ENCODE data around the gene NFYA. TPM values are rescaled to one million over a fixed set of nuclear protein-coding genes. Genes with fewer than 3 reads are reported as not detected.

Gene NFYA
- total RNA-seq, 6 experiments from 2014 or later = 14.9 to 20.0 (median 16.7) TPM

GRCh38 chr6:41136911-41137310 is 64.1 kb downstream of the NFYA start:
- Mint-ChIP-seq H3K9me3 (no peaks in the 10 kb centered on the region), H3K4me1 (ENCODE audit: low read depth) (no peaks in the 10 kb centered on the region), H3K27ac (no peak overlapping the region), H3K36me3 (ENCODE audit: low read depth) (no peaks in the 10 kb centered on the region), H3K27me3 (ENCODE audit: insufficient read depth) (no peaks in the 10 kb centered on the region), H3K4me3 (no peak overlapping the region)
- TF ChIP-seq CTCF (IDR thresholded peaks at IDR 0.05) = no peak
- DNase-seq = no peak

- no peaks in the 10 kb centered on the region for H3K9me3 Mint-ChIP-seq
- H3K27me3 Mint-ChIP-seq (ENCODE audit: insufficient read depth) = no peaks in the 10 kb centered on the region; the same call in none of the 2 replicates
- no peak overlapping the region for H3K4me3 Mint-ChIP-seq
- no peak for TF ChIP-seq CTCF (IDR thresholded peaks at IDR 0.05)
- H3K4me1 Mint-ChIP-seq (ENCODE audit: low read depth) = no peaks in the 10 kb centered on the region
- DNase-seq = no peak
- no peak overlapping the region for H3K27ac Mint-ChIP-seq
- no peaks in the 10 kb centered on the region for H3K36me3 Mint-ChIP-seq (ENCODE audit: low read depth)
Observed at GRCh38 chr6:41147917-41148316, 75.1 kb downstream of the NFYA start.

Other genes with a start within 250 kb of the NFYA start
- gene UNC5CL, start 33.8 kb upstream of the NFYA start, total RNA-seq (2021; fragmentation: NEBNext Ultra II Directional; extraction: Animal tissue kit (Norgen Biotek cat#: 25700)) = not detected
- gene TSPO2, start 30.5 kb upstream of the NFYA start, total RNA-seq (2021; fragmentation: NEBNext Ultra II Directional; extraction: Animal tissue kit (Norgen Biotek cat#: 25700)) = not detected
- gene APOBEC2, start 19.8 kb upstream of the NFYA start, total RNA-seq (2021; fragmentation: NEBNext Ultra II Directional; extraction: Animal tissue kit (Norgen Biotek cat#: 25700)) = not detected
- gene OARD1, start 618 bp upstream of the NFYA start, total RNA-seq (2021; fragmentation: NEBNext Ultra II Directional; extraction: Animal tissue kit (Norgen Biotek cat#: 25700)) = 10 to 100 TPM; 10.9 to 14.2 (median 11.8) TPM
- gene TREML1, start 81.4 kb downstream of the NFYA start, total RNA-seq (2021; fragmentation: NEBNext Ultra II Directional; extraction: Animal tissue kit (Norgen Biotek cat#: 25700)) = not detected
- gene TREM2, start 90.1 kb downstream of the NFYA start, total RNA-seq (2021; fragmentation: NEBNext Ultra II Directional; extraction: Animal tissue kit (Norgen Biotek cat#: 25700)) = not detected
- not detected for gene TREML2, start 128.2 kb downstream of the NFYA start, total RNA-seq (2021; fragmentation: NEBNext Ultra II Directional; extraction: Animal tissue kit (Norgen Biotek cat#: 25700))
- gene TREML4, start 155.4 kb downstream of the NFYA start, total RNA-seq (2021; fragmentation: NEBNext Ultra II Directional; extraction: Animal tissue kit (Norgen Biotek cat#: 25700)) = not detected
- gene TREM1, start 213.7 kb downstream of the NFYA start, total RNA-seq (2021; fragmentation: NEBNext Ultra II Directional; extraction: Animal tissue kit (Norgen Biotek cat#: 25700)) = under 1 TPM in 1 of 6 experiments, not detected in 5; 0.09 TPM